Neural cell (in vitro differentiated cells): Measurements from ENCODE around the gene GMDS. TPM values are rescaled to one million over a fixed set of nuclear protein-coding genes. Genes with fewer than 3 reads are reported as not detected.

ENCODE experiments used
- H2AFZ ChIP-seq: fragments of 200-600, 300-800 bp; sonication (generic), shearing (Covaris generic); 2 replicates; pipeline ENCODE4 v1.6.0; 2014; ENCODE audit warnings: low read depth, mild to moderate bottlenecking, antibody characterized with exemption, low read length, moderate library complexity
- H3F3A ChIP-seq: fragments of 200-600 bp; shearing (Covaris generic); 2 replicates; pipeline ENCODE4 v1.6.1; 2016; ENCODE audit warnings: mild to moderate bottlenecking, moderate library complexity, mixed read lengths, antibody characterized with exemption, low read length; ENCODE audit not compliant: insufficient read depth, poor library complexity, severe bottlenecking
- H3K27ac ChIP-seq: fragments of 200-600, 300-800 bp; sonication (generic), shearing (Covaris generic); 2 replicates; pipeline ENCODE4 v1.5.1; 2014; ENCODE audit warnings: mild to moderate bottlenecking, low read length, moderate library complexity
- H3K27me3 ChIP-seq: fragments of 300-800, 200-600 bp; sonication (generic), shearing (Covaris generic); 2 replicates; pipeline ENCODE4 v1.6.0; 2014; ENCODE audit warnings: mild to moderate bottlenecking, low read depth, low read length, moderate library complexity; ENCODE audit not compliant: insufficient read depth
- H3K36me3 ChIP-seq: fragments of 300-800, 200-600 bp; sonication (generic), shearing (Covaris generic); 2 replicates; pipeline ENCODE4 v1.5.1; 2014; ENCODE audit warnings: mild to moderate bottlenecking, antibody characterized with exemption, low read length, moderate library complexity; ENCODE audit not compliant: insufficient read depth
- H3K4me2 ChIP-seq: fragments of 300-800, 200-600 bp; sonication (generic), shearing (Covaris generic); 2 replicates; pipeline ENCODE4 v1.6.0; 2014; ENCODE audit warnings: mild to moderate bottlenecking, low read length
- H3K4me3 ChIP-seq: fragments of 300-800, 200-600 bp; sonication (generic), shearing (Covaris generic); 2 replicates; pipeline ENCODE4 v1.5.1; 2014; ENCODE audit warnings: mild to moderate bottlenecking, low read length, moderate library complexity
- H3K79me2 ChIP-seq: fragments of 200-600 bp; shearing (Covaris generic); replicated peaks from 2 replicates; pipeline ENCODE4 v1.6.0; 2014; ENCODE audit warnings: mild to moderate bottlenecking, low read length, moderate library complexity; ENCODE audit not compliant: insufficient read depth
- H3K9ac ChIP-seq: fragments of 300-800, 200-600 bp; sonication (generic), shearing (Covaris generic); 2 replicates; pipeline ENCODE4 v1.6.1; 2016; ENCODE audit warnings: mild to moderate bottlenecking, low read length, mixed read lengths
- H3K9me2 ChIP-seq: fragments of 200-600 bp; shearing (Covaris generic); 2 replicates; pipeline ENCODE4 v1.6.1; 2016; ENCODE audit warnings: mild to moderate bottlenecking, low read length, mixed read lengths; ENCODE audit not compliant: insufficient read depth
- H3K9me3 ChIP-seq: fragments of 200-600, 300-800 bp; sonication (generic), shearing (Covaris generic); 2 replicates; pipeline ENCODE4 v1.6.1; 2016; ENCODE audit warnings: mild to moderate bottlenecking, mixed run types, low read length, moderate library complexity, mixed read lengths
- H4K20me1 ChIP-seq: fragments of 200-600 bp; shearing (Covaris generic); 2 replicates; pipeline ENCODE4 v1.6.1; 2016; ENCODE audit warnings: mild to moderate bottlenecking, mixed run types; ENCODE audit not compliant: insufficient read depth
- MXI1 ChIP-seq: fragments of 450-650 bp; conservative IDR thresholded peaks from 2 replicates; pipeline ENCODE4 v1.6.1; 2014; ENCODE audit warnings: antibody characterized with exemption, mild to moderate bottlenecking; ENCODE audit not compliant: poor library complexity, severe bottlenecking
- polyA plus RNA-seq: library from polyadenylated mRNA; depleted of rRNA; stranded (reverse); fragments of >200 nt; gene quantifications from 2 replicates; pipeline ENCODE4 v1.2.3, GENCODE V29; 2014
- TF ChIP-seq, protein P1 (sequence below): IDR thresholded peaks from 2 replicates; pipeline ENCODE4 v1.6.1; 2012; ENCODE audit warnings: borderline replicate concordance
- TF ChIP-seq, protein P2 (sequence below): fragments of 450-650 bp; IDR thresholded peaks from 2 replicates; pipeline ENCODE4 v1.5.1; 2014; ENCODE audit warnings: antibody characterized with exemption, mild to moderate bottlenecking, moderate library complexity; ENCODE audit not compliant: poor library complexity, severe bottlenecking

The GMDS gene
- polyA plus RNA-seq, 1 donor from 2014 or later, result 11.4 TPM

DNA sequence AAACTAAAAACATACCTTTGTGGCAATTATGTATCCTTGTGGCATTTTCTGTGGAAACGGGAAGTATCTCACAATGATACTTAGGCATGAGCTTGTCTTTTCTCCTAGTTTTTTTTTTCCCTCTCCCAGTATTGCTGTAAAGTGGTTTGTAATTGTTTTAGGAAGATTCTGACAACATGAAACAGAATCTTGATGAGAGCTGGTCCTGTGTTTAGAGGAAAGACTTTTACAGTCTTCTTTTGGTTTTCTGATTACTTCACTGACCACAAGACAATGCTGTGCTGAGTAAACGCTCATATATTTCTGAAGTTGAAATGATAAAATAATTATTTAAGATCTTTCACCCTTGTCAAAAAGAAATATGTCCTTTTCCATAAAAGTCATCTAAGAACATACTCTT lies 434.5 kb downstream of the GMDS start:
- H3K9ac ChIP-seq, result no peak overlapping the region
- H3F3A ChIP-seq, result no peaks in the 10 kb centered on the region
- no peaks in the 10 kb centered on the region for H4K20me1 ChIP-seq
- no peaks in the 10 kb centered on the region for H3K36me3 ChIP-seq
- TF ChIP-seq, protein P1, sequence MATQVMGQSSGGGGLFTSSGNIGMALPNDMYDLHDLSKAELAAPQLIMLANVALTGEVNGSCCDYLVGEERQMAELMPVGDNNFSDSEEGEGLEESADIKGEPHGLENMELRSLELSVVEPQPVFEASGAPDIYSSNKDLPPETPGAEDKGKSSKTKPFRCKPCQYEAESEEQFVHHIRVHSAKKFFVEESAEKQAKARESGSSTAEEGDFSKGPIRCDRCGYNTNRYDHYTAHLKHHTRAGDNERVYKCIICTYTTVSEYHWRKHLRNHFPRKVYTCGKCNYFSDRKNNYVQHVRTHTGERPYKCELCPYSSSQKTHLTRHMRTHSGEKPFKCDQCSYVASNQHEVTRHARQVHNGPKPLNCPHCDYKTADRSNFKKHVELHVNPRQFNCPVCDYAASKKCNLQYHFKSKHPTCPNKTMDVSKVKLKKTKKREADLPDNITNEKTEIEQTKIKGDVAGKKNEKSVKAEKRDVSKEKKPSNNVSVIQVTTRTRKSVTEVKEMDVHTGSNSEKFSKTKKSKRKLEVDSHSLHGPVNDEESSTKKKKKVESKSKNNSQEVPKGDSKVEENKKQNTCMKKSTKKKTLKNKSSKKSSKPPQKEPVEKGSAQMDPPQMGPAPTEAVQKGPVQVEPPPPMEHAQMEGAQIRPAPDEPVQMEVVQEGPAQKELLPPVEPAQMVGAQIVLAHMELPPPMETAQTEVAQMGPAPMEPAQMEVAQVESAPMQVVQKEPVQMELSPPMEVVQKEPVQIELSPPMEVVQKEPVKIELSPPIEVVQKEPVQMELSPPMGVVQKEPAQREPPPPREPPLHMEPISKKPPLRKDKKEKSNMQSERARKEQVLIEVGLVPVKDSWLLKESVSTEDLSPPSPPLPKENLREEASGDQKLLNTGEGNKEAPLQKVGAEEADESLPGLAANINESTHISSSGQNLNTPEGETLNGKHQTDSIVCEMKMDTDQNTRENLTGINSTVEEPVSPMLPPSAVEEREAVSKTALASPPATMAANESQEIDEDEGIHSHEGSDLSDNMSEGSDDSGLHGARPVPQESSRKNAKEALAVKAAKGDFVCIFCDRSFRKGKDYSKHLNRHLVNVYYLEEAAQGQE, result no peak
- no peaks in the 10 kb centered on the region for H3K27me3 ChIP-seq
- no peaks in the 10 kb centered on the region for H3K79me2 ChIP-seq
- H3K9me3 ChIP-seq, result no peaks in the 10 kb centered on the region
- no peak overlapping the region for H3K4me3 ChIP-seq
- H3K9me2 ChIP-seq, result no peaks in the 10 kb centered on the region
- H3K4me2 ChIP-seq, result no peak overlapping the region
- no peak overlapping the region for H2AFZ ChIP-seq
- H3K27ac ChIP-seq, result no peak overlapping the region

DNA sequence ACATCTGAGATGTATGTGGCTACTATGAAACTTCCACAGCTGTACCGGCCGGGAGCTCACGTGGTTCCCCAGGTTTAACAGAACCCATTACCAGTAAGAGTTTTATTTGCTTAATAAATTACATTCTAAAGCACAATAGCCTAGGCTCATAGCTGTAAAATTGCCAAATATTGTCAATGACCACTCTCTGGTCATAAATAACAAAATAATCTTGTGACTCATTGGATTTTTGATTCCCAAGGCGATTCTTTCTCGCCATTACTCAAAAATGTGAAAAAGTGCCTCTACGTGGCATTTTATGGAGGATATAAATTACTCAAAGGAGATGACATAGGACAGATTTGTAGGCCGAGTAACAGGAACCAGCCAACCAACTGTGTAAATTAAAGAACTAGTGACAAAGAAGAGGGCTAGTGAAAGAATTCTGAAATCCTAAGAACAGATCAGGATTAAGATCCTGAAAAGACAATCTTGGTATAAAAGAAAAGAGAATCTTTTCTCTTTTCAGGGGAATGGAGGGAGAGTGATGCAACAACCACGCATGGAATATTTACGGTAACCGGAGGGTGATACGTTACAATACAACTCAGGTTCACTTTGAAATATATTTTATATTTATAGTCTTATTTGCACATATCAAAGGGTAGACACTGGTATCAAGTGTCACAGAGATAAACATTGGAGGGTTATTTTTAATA lies 436.0 kb downstream of the GMDS start:
- Histone ChIP-seq H2AFZ (no peak overlapping the region), H3K79me2 (no peaks in the 10 kb centered on the region), H3K9me3 (no peaks in the 10 kb centered on the region), H3F3A (no peaks in the 10 kb centered on the region), H3K27ac (no peak overlapping the region), H3K27me3 (no peaks in the 10 kb centered on the region), H3K4me2 (no peak overlapping the region), H3K9me2 (no peaks in the 10 kb centered on the region), H3K4me3 (no peak overlapping the region), H3K9ac (no peak overlapping the region), H4K20me1 (no peaks in the 10 kb centered on the region), H3K36me3 (no peaks in the 10 kb centered on the region)
- no peak for TF ChIP-seq MXI1
- TF ChIP-seq, protein P1, result no peak
- TF ChIP-seq, protein P2, sequence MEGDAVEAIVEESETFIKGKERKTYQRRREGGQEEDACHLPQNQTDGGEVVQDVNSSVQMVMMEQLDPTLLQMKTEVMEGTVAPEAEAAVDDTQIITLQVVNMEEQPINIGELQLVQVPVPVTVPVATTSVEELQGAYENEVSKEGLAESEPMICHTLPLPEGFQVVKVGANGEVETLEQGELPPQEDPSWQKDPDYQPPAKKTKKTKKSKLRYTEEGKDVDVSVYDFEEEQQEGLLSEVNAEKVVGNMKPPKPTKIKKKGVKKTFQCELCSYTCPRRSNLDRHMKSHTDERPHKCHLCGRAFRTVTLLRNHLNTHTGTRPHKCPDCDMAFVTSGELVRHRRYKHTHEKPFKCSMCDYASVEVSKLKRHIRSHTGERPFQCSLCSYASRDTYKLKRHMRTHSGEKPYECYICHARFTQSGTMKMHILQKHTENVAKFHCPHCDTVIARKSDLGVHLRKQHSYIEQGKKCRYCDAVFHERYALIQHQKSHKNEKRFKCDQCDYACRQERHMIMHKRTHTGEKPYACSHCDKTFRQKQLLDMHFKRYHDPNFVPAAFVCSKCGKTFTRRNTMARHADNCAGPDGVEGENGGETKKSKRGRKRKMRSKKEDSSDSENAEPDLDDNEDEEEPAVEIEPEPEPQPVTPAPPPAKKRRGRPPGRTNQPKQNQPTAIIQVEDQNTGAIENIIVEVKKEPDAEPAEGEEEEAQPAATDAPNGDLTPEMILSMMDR, result no peak
